GM06990 (cell line): ENCODE results near the gene FSD2.
"Not testable (repeated sequence)": the region's sequence is repeated elsewhere in the genome, so short reads cannot be mapped to it uniquely, and the experiment has no call there.

Source experiments
- DNase-seq: peaks from one replicate; pipeline ENCODE4 v3.0.0-alpha.2; 2011; ENCODE audit not compliant: insufficient read length; ENCODE audit errors: extremely low read depth
- H3K27me3 ChIP-seq: replicated peaks from 2 replicates; pipeline ENCODE4 v1.6.0; 2011; ENCODE audit warnings: low read length; ENCODE audit not compliant: control insufficient read depth, insufficient read depth
- H3K36me3 ChIP-seq: 2 replicates; pipeline ENCODE4 v1.5.1; 2011; ENCODE audit warnings: low read length; ENCODE audit not compliant: control insufficient read depth, insufficient read depth
- H3K4me3 ChIP-seq: replicated peaks from 2 replicates; pipeline ENCODE4 v1.5.1; 2011; ENCODE audit warnings: low read depth, mild to moderate bottlenecking, control low read depth, low read length
- CTCF ChIP-seq: IDR thresholded peaks from 2 replicates; pipeline ENCODE4 v1.5.1; 2011; ENCODE audit warnings: low read length, control low read depth, mild to moderate bottlenecking, inconsistent platforms; ENCODE audit not compliant: insufficient read depth, poor library complexity, severe bottlenecking

Gene FSD2

GRCh38 chr15:82714016-82714415 is 91.9 kb downstream of the FSD2 start:
- Histone ChIP-seq H3K36me3 (no peaks in the 10 kb centered on the region), H3K4me3 (no peak overlapping the region), H3K27me3 (no peaks in the 10 kb centered on the region)
- no peak for TF ChIP-seq CTCF
- no peak for DNase-seq

- no peaks in the 10 kb centered on the region for H3K27me3 ChIP-seq
- no peaks in the 10 kb centered on the region for H3K36me3 ChIP-seq
- DNase-seq = no peak
- TF ChIP-seq CTCF = no peak
- H3K4me3 ChIP-seq = no peak overlapping the region
Observed at GRCh38 chr15:82712036-82712435, 93.8 kb downstream of the FSD2 start.

GRCh38 chr15:82710926-82711490 is 94.9 kb downstream of the FSD2 start:
- H3K4me3 ChIP-seq = no peak overlapping the region
- no peaks in the 10 kb centered on the region for H3K27me3 ChIP-seq
- no peak for DNase-seq
- H3K36me3 ChIP-seq = no peaks in the 10 kb centered on the region
- TF ChIP-seq CTCF = no peak

GRCh38 chr15:82710208-82710555 is 95.7 kb downstream of the FSD2 start:
- no peaks in the 10 kb centered on the region for H3K27me3 ChIP-seq
- TF ChIP-seq CTCF = no peak
- H3K36me3 ChIP-seq = no peaks in the 10 kb centered on the region
- DNase-seq = no peak
- H3K4me3 ChIP-seq = peak overlapping the region; percentile 73

- H3K36me3 ChIP-seq = no peaks in the 10 kb centered on the region
- peak; percentile 84 for DNase-seq
- H3K4me3 ChIP-seq = peak within 1 kb of the TSS; percentile 73
- no peaks in the 10 kb centered on the region for H3K27me3 ChIP-seq
- no peak for TF ChIP-seq CTCF
Observed at GRCh38 chr15:82709421-82710207, 96.3 kb downstream of the FSD2 start, which contains the start of gene AP3B2. Gene AP3B2 (minus strand): TSS chr15:82709875. CDS start chr15:82709706, 169 bp downstream.

- H3K4me3 ChIP-seq = peak overlapping the region; percentile 60
- TF ChIP-seq CTCF = no peak
- no peaks in the 10 kb centered on the region for H3K36me3 ChIP-seq
- no peak for DNase-seq
- H3K27me3 ChIP-seq = no peaks in the 10 kb centered on the region
Observed at GRCh38 chr15:82709081-82709420, 96.8 kb downstream of the FSD2 start.

- not testable (repeated sequence) for H3K36me3 ChIP-seq, H3K27me3 ChIP-seq, DNase-seq, H3K4me3 ChIP-seq
Observed at GRCh38 chr15:82705856-82706255, 100.0 kb downstream of the FSD2 start.
